ENCODE results near the gene FBXO36.
"Not testable (repeated sequence)": the region's sequence is repeated elsewhere in the genome, so short reads cannot be mapped to it uniquely, and the experiment has no call there.

Gene FBXO36

DNA sequence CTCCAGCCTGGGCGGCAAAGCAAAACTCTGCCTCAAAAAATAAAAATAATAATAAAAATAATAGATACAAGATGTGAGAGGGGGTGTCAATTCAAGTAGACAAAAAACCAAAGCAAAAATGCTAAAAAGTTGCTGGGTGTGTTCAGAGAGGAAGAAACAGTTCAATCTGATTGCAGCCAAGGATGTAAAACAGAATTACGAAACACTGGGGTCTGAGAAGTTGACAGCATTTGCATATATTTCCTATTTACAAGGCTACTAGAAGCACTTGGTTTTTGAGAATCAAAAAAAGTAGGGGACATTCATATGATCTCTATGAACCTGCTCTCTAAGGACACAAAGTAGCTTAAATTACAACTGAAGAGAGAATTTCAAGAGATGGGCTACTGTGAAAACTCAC is 8.1 kb upstream of the FBXO36 start:
- DNase-seq, result peak; percentile 1

DNA sequence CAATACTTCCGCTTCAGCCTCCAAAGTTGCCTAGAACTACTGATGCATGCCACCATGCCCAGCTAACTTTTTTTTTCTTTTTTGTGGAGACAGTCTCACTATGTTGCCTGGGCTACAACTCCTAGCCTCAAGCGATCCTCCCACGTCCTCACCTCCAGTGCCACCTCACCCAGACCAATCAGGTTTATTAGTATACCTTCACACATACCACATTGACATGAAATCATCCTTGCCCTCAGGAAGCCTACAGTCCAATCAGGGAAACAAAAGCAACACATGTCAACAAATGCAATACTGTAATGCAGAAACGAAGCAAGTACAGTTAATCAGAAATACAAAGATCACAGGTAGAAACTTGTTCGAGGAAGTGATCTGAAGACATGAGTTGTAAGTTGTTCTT is 4.5 kb upstream of the FBXO36 start:
- no peak for DNase-seq

DNA sequence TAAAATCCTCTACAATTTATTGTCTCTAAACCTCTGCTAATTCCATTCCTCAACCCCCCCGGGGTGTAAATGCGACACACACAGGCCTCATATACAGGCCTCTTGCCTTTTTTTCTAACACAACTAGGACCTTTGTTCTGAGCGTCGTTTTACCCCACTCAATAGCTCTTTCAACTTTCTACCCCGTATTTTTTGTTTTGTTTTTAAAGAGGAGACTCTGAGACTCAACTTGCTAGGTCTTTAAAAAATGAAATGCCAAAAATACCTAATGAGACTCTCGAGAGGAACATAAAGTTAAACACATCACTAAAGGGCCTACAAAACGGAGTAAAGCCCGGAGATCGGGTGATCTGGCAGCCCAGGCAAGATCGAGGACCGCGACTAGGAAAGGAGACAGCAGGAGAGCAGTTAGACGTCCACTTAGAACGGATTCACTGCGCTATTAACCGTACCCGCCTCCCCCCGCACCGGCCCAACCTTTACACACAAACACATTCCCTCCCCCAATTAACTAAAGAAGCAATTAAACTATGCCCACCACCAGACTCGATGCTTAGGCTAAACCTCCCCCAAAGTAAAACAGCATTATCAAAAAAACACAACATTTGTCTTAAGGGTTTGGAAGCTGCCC is 2.2 kb upstream of the FBXO36 start:
- DNase-seq, result no peak

DNA sequence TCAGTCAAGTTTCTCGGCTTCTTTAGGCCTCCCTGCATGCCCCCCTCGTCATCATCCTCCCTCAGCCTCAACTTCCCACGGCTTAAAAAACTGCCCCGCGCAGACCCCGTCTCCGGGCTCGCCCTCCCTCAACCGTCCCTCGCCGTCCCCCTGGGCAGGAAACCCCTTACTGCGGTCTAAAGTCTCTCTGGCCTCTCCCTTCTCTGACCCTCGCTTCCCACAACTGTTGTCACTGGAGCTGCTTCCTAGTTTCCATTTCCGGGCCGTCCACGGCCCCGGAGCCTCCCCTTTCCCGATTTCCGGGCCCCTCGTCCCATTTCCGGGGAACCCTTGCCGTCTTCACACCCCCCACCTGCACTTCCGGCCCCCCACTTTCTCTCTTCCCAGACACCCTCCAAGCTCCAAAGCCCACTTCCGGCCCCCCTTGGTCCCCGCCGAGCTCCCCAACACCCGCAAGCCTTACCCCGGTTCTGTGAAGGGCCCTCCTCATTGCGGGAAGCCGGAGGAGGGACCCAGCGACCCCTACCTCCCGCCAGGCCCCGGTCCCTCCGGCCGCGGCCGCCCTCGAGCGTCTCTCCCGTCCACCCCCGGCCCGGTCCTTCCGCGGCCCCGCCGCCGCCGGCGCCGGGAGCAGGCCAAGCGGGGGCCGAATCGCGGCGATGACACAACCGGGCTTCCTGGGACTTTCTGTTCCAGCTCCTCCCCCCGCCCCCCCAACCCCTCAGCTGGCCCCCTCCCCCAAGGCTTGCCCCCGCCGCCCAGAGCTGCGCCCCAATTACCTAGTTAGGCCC is 1.0 kb upstream of the FBXO36 start:
- DNase-seq, result no peak

DNA sequence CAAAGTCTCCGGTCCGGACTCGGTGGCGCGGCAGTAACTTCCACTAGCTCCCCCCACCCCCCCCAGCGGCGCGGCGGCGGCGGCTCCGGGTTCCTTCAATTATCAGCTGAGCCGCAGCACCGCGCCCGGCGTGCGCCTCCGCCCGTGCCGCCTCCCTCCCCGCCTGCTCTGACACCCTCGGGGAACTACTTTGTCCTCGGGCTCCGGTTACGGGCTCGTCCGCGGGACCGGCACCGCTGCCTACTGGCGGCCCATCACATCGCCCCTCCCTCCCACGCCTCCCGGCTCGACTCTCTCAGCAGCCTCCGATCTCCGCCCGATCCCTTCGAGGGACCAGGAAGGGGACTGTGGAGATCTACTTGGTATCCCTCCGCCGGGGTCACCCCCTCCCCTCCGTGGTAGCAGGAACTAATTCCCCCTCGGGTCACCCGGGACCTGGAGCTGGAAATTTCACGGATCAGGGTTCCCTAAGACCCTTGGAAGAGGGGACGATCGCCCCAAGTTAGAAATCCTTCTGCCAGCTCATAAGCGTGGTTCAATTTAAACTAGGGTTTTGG is 333 bp upstream of the FBXO36 start, which contains the start of gene TRIP12:
Gene TRIP12 (minus strand): TSS at position 118 of the 557 bp plus-strand sequence. CDS start 41,930 bp downstream, outside the sequence.
- DNase-seq, result peak; percentile 76

DNA sequence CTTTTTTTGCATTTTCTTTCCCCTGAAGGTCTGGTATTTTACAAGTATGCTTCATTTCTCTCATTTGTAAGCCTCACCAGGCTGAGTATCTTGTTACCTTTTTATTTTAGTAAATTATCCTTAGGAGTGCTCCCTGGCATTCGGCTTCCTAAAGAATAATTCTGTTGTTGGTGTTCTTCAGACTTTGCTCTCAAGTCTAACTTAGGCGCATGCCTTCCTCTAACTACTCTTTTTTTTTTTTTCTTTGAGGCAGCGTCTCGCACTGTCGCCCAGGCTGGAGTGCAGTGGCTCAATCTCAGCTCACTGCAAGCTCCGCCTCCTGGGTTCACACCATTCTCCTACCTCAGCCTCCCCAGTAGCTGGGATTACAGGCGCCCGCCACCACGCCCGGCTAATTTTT is 2.2 kb downstream of the FBXO36 start:
- not testable (repeated sequence) for DNase-seq

DNA sequence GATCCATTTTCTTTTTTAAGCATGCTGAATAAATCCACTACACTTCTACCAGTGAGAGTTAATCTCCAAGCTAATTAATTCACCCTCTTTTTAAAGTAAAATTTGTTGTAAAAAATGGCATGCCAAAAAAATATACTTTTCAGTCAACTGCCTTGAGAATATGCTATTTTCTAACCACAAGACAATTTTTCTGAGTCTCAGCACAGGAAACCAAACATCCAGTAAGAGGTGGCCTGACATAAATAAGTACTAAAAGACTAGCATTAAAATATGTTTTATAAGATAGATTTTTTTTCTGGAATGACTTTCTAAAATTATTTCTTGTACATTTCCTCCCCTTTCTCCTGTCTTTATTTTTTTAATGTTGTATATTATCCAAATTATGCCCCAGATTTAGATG is 2.9 kb downstream of the FBXO36 start:
- DNase-seq, result no peak

DNA sequence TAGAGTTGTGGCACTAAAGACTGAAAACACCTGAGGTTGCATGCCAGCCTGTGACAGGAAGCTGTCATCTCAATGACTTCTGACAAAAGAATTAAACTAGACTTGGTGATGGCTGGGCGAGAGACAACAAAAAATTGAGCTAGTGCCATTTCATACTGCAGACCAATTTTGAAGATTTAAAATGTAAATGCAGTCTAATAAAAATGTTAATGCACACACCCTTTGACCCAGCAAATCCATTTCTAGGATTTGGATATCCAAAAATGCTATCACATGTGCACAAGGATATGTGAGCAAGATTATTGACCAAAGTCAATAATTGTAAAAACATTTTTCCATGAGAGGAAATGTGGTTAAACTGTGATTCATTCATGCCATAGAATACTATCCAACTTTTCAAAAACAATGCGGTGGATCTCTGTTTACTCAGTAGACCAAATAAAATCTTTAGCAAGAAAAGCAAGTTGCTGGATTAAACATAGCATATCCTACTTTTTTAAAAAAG is 5.6 kb downstream of the FBXO36 start:
- no peak for DNase-seq

DNA sequence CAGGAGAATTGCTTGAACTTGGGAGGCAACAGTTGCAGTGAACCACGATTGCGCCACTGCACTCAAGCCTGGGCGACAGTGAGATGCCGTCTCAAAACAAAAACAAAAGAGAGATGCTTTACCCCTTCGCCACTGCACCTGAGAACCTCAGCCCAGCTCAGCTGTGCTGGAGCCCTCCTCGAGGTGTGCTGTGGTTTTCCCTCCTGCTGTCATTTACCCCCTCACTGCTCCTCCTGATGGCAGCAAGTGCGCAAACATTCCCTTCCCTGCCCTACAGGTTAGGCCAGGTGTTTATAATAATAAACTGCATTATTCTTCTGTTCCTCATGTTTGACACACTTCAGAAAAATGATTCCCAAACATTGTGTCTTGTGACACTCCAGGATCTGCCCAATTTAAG is 8.4 kb downstream of the FBXO36 start:
- no peak for DNase-seq

DNA sequence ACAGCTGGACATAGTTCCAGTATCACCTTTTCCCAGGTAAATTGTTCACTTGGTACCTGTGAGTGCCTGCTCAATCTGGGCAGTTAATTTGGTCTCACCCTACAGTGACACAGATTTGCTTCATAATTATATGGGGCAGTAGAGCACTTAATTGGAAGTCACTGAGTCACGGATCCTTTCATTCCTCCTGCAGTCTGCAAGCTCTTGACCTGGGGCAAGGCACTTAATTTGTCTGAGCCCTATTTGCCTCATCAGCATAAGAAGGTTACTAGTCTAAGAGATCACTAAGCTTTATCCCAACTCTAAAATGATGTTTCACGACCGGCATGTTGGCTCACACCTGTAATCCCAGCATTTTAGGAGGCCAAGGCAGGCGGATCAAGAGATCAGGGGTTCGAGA is 8.9 kb downstream of the FBXO36 start:
- DNase-seq, result no peak

DNA sequence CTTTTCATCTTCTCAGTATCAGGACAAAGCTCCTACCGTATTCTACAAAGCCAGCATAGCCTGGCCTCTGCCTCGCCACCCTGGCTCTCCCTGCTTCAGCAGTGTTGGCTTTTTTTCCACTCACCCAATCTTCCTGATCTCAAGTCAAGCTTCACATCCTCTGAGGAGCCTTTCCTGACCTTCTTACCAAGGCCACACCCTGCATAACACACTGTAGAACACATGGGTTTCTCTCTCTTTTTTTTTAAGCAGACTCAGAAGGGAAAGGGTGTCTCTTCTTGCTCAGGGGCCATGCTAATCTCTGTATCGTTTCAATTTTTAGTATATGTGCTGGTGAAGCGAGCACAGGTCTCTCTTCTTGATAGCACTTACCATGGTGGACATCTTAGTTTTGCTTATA is 15.2 kb downstream of the FBXO36 start:
- DNase-seq, result no peak

DNA sequence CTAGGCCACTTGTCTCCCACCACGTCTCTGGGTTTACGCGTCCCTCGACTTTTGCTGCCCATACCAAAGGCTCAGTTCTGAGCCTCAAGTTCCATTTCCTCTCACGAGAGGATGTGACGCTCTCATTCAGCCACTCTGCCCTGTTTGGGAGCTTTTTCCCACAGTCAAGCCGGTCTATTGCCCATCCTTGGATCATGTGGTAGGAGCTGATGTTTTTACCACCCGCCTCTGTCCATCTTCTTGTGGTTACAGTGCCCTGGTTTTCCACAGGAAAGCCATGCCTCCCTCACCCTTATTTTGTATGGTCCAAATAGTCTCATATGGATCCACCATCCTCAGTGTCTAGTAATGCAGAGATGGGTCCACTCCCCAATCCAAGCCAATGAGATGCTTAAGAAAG is 20.4 kb downstream of the FBXO36 start:
- no peak for DNase-seq

DNA sequence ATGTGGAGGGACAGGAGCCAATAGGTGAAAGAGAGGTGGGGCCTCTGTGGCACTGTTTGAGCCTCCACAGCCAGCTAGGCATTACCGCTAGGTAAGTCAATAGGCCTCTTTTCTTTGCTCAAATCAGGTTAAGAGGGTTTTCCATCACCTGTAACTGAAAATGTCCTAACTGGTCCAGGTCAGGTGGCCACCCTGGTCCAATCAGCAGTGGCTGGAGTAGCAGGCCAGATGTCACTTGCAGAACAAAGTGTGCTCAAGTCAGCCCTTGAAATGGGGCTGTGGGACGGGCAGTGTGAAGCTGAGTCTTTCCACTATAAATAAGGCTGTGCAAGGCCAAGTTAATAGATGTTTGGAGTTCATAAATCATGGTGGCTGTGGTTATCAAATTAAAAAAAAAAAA is 20.9 kb downstream of the FBXO36 start:
- no peak for DNase-seq

DNA sequence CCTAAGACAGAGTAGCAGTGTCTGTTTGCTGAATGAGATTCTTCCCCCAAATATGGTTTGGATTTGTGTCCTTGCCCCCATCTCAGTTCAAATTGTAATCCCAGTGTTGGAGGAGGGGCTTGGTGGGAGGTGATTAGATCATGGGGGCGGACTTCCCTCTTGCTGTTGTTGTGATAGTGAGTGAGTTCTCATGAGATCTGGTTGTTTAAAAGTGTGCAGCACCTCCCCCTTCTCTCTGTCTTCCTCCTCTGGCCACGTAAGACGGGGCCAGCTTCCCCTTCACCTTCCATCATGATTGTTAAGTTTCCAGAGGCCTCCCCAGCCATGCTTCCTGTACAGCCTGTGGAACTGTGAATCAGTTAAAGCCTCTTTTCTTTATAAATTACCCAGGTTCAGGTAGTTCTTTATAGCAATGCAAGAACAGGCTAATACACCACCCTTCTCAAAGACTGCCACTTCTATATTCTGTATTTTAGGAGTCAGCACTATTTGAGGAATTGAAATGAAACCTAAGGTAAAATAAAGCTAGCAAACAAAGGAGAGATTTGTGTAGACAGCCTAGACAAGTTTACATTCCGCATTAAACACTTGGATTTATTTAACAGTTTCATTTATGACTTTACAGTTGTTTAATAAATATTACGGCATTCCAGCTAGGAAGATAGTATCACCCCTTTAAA is 21.6 kb downstream of the FBXO36 start:
- no peak for DNase-seq

DNA sequence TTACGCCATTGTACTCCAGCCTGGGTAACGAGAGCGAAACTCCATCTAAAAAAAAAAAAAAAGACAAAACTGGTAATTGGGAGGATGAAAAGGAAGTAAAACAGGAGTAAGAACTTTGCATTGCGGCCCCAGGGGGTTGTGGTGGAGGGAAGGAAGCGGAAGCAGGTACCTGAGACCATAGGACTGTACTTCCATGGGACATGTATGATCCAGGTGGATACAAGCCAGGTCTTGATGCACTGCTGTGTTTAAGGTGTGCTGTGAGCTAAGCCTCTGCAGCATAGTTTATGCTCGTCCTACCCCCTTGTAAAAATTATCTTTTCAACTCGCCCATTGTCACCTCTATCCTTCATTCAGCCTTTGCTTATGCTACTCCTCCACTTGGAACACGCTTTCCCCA is 23.7 kb downstream of the FBXO36 start:
- DNase-seq, result no peak

DNA sequence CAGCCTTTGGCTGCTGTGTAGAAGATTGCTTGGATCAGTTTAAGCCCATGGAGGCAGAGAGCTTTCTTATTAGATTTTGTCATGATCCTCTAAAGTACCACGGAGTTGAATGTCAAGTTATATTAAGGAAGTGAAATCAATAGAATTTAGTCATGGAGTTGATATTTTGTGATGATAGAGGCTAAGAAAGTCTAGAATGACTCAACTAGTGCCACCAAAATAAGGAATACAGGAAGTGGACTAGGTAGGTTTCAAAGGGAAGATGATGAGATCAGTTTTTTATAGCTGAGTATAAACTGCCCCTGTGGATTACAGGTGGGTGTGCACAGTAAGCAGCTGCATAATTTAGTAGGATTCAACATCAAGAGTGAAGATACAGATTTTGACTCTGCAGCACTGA is 25.2 kb downstream of the FBXO36 start:
- no peak for DNase-seq

DNA sequence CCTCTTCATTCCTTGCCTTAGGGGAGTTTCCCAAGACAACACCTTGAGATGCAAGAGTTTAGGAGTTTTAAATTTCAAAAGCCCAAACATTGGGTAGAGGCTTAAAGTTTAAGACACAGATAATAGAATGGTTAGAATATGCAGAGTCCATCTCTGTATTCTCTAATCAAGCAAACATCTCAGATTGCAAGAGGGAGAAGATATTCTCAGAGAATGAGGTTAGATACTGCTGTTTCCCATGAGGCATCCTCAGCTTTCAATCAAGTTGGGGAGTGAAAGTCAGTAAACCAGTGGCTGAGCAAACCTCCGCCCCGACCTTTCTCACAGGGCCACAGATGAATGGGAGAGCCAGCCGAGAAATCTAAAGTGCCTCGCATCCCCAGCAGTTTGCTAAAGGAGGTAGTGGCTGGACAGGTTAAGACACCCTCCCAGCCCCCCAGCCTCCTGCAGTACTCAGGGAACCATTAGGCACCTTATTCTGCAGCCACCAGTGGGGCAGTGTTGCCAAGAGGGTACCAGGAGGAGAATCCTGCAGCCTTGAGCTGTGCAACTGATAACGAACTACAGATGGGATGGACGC is 30.0 kb downstream of the FBXO36 start:
- DNase-seq, result no peak

DNA sequence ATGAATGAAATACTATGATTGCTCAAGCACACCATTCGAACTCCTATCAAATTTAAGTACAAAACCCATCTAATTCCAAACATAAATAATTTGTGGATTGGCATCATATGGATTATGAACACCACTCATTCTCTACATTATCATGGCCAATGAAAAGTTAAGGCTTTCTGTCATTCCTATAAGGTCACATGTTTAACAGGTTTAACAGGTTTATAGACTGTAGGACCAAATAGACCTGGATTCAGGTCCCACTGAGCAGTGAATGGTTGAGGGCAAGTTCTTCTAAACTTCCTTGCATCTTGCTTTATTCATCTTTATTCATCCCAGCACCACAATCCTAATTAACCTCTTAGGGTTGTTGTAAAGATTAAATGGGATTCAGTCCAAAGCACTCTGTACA is 33.4 kb downstream of the FBXO36 start:
- DNase-seq, result no peak

DNA sequence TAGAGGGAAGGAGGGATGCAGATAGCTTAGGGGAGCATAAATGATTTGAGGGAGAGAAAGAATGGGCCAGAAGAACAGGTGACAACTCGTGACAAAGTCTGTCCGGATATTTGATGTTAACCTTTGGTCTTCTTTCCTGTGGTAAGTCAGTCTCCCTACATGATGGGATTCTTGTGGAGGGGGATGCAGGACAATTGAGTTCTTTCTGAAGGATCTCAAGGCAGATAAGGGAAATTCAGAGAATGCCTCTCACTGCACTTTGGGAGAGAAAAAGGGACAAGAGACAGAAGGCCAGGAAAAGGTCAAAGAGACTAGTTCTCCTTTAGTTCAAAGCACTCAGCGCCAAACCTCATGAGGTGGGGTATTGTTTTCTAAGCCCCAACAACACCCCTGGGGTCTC is 34.2 kb downstream of the FBXO36 start:
- DNase-seq, result no peak

DNA sequence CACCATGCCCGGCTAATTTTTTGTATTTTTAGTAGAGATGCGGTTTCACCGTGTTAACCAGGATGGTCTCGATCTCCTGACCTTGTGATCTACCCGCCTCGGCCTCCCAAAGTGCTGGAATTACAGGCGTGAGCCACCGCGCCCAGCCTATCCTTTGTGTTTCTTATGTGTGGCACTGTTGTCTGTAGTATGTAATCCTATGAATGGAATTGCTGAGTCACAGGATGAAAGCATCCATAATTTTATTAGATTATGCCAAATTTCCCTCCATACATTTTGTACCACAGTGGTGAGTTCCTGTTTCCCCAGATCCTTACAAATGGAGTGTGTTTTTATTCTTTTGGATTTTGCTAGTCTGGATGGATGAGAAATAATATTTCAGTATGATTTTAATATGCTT is 41.3 kb downstream of the FBXO36 start:
- DNase-seq, result not testable (repeated sequence)

DNA sequence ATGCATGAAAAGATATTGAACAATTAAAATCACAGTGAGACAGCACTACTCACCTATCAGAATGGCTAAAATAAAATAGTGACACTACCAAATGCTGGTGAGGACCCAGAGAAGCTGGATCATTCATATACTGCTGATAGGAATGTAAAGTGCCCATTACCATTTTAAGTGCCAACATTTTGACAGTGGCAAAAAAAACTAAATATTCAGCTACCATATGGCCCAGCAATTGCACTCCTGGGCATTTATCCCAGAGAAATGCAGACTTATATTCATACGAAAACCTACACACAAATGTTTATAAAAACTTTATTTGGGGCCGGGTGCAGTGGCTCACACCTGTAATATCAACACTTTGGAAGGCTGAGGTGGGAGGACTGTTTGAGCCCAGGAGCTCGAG is 47.6 kb downstream of the FBXO36 start:
- DNase-seq, result no peak

DNA sequence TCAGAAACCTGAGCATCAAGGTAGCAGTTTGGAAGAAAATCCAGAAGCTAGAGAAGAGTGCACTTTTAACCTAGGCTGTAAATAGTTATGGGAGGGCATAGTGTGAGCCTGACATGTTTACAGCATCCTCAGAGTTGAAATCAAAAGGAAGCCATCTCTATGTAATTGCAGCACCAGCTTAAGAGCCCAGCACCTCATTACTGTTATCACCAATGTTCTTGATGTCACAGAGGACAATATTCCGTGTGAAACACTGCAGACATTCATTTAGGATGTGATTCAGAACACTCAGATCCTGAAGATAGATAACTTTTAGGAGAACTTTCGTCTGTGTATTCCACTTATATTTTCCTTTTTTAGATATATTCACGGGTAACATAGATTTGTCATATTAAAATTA is 48.1 kb downstream of the FBXO36 start:
- DNase-seq, result no peak

DNA sequence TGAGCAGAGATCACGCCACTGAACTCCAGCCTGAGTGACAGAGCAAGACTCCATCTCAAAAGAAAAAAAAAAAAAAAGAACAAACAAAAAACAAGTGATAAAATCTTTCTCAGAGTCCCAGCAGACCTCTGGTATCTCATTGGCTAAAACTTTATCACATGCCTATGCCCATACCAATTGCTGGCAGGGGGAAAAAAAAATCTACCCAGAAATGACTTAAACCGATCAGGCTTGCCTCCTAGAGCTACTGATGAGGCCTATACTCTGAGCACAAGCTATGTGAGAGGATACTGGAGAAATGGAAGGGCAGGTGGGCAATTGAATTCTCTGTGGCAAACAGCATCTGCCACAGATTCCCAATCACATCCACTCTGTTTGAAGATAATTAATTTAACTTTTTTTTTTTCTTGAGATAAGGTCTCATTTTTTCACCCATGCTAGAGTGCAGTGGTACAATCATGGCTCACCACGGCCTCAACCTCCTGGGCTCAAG is 49.0 kb downstream of the FBXO36 start:
- DNase-seq, result no peak

All from SIG-M5 (cell line).